ENCODE data around the gene HECTD4. TPM values are rescaled to one million over a fixed set of nuclear protein-coding genes. Genes with fewer than 3 reads are reported as not detected.

The HECTD4 gene
- total RNA-seq, 1 experiment from 2014 or later = 31.2 TPM

DNA sequence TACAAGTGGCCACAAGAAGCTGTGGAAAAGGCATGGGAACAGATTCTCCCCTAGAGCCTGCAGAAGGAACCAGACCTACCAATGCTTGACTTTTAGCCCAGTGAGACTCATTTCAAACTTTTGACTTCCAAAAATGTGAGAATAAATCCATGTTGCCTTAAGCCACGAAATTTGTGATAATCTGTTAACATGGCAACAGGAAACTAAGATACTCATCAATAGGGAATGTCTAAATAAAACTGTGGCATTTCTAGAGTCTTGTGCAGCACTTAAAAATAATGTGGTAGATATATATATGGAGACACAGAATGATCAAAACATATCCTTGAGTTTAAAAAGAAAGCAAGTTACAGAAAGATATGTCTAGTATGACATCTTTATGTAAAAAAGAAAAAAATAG, 12.0 kb downstream of the HECTD4 start (continued):
- TF ChIP-seq, protein P1, sequence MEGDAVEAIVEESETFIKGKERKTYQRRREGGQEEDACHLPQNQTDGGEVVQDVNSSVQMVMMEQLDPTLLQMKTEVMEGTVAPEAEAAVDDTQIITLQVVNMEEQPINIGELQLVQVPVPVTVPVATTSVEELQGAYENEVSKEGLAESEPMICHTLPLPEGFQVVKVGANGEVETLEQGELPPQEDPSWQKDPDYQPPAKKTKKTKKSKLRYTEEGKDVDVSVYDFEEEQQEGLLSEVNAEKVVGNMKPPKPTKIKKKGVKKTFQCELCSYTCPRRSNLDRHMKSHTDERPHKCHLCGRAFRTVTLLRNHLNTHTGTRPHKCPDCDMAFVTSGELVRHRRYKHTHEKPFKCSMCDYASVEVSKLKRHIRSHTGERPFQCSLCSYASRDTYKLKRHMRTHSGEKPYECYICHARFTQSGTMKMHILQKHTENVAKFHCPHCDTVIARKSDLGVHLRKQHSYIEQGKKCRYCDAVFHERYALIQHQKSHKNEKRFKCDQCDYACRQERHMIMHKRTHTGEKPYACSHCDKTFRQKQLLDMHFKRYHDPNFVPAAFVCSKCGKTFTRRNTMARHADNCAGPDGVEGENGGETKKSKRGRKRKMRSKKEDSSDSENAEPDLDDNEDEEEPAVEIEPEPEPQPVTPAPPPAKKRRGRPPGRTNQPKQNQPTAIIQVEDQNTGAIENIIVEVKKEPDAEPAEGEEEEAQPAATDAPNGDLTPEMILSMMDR (IDR thresholded peaks at IDR 0.05 in 2 of 3, conservative IDR thresholded peaks at IDR 0.05 in 1 of 3; ENCODE audit: borderline replicate concordance in 1 of 3, insufficient read depth in 1 of 3, low read depth in 2 of 3, low read length in 2 of 3) = no peak

- ChIA-PET POLR2A (no interaction called here), CTCF (no interaction called here), RAD21 (ENCODE audit: low non-redundant PET in 1 of 2, low total read pairs in 2 of 2, uncharacterized antibody in 2 of 2, unreplicated experiment in 2 of 2) (no interaction called here)
- DNase-seq (ENCODE audit: low read depth, low spot score) (no peak), ATAC-seq (no peak)
- Histone ChIP-seq H3K4me2 (ENCODE audit: low read length) (no peak overlapping the region), H3K79me2 (ENCODE audit: insufficient read depth, low read length) (peaks cover 26% of the 10 kb centered on the region), H3K36me3 (ENCODE audit: control insufficient read depth in 1 of 2, insufficient read depth in 2 of 2, low read length in 2 of 2) (no peaks in the 10 kb centered on the region), H3K4me1 (ENCODE audit: control insufficient read depth in 1 of 2, insufficient read depth in 2 of 2, low read length in 2 of 2) (peaks cover 7 to 14% of the 10 kb centered on the region in 2 experiments), H3K27ac (ENCODE audit: low read depth, low read length) (no peak overlapping the region), H3K27me3 (ENCODE audit: insufficient read depth, low read length) (no peaks in the 10 kb centered on the region), H3K9ac (ENCODE audit: low read length) (no peak overlapping the region), H2AFZ (ENCODE audit: low read depth, low read length, poor library complexity, severe bottlenecking) (no peak overlapping the region), H3K9me2 (ENCODE audit: insufficient read depth) (no peaks in the 10 kb centered on the region), H3K4me3 (replicated peaks in 1 of 2; ENCODE audit: low read depth in 1 of 2, low read length in 2 of 2) (no peak overlapping the region), H3K9me3 (ENCODE audit: control insufficient read depth in 1 of 2, insufficient read depth in 1 of 2, low read depth in 1 of 2, low read length in 2 of 2) (no peaks in the 10 kb centered on the region), H4K20me1 (ENCODE audit: insufficient read depth) (no peaks in the 10 kb centered on the region)
- no TSS peak for BruUV-seq (replicated peaks)
- TF ChIP-seq SP1 (IDR thresholded peaks at IDR 0.05; ENCODE audit: low read depth) (no peak), EZH2phosphoT487 (IDR thresholded peaks at IDR 0.05; ENCODE audit: borderline replicate concordance) (no peak), EZH2 (IDR thresholded peaks at IDR 0.05) (no peak), SRF (IDR thresholded peaks at IDR 0.05; ENCODE audit: low read depth) (no peak), TCF7L2 (IDR thresholded peaks at IDR 0.05; ENCODE audit: borderline replicate concordance, extremely low read depth, insufficient read depth, insufficient read length) (no peak), ZBTB33 (IDR thresholded peaks at IDR 0.05; ENCODE audit: extremely low read depth, insufficient replicate concordance, low read length) (no peak)
- intact Hi-C loops (cut with micrococcal nuclease) = no loop called here
Observed at GRCh38 chr12:112368856-112369255, 13.4 kb downstream of the HECTD4 start.
